CD14-positive monocyte (primary cell): ENCODE data around the gene FRMD4A. TPM values are rescaled to one million over a fixed set of nuclear protein-coding genes. Genes with fewer than 3 reads are reported as not detected.
"Not testable (repeated sequence)": the region's sequence is repeated elsewhere in the genome, so short reads cannot be mapped to it uniquely, and the experiment has no call there.

Experiments used
- DNase-seq, 3 donors: peaks; one replicate each; pipeline ENCODE4 v3.0.0-alpha.2; 2011 to 2022
- H2AFZ ChIP-seq: 2 replicates; pipeline ENCODE4 v1.6.0; 2012; ENCODE audit warnings: mild to moderate bottlenecking, low read depth, low read length, inconsistent platforms; ENCODE audit not compliant: insufficient read depth, poor library complexity, severe bottlenecking
- H3K27ac ChIP-seq, 2 donors: 1 replicate in 1 of 2; 2 replicates in 1 of 2; pipeline ENCODE4 v1.5.1; 2012 to 2013; ENCODE audit warnings: low read length in 2 of 2, control low read depth in 1 of 2, inconsistent platforms in 1 of 2, low read depth in 1 of 2, mild to moderate bottlenecking in 1 of 2
- H3K27me3 ChIP-seq, 2 donors: one replicate each; pipeline versions ENCODE4 v1.6.0 to v1.6.1; 2011 to 2013; ENCODE audit warnings: low read length in 2 of 2; ENCODE audit not compliant: control insufficient read depth in 2 of 2, insufficient read depth in 2 of 2
- H3K36me3 ChIP-seq, 2 donors: replicated peaks in 1 of 2; 1 replicate in 1 of 2; 2 replicates in 1 of 2; pipeline versions ENCODE4 v1.5.1 to v1.6.1; 2012 to 2013; ENCODE audit warnings: low read length in 2 of 2, control low read depth in 1 of 2, inconsistent platforms in 1 of 2, mild to moderate bottlenecking in 1 of 2; ENCODE audit not compliant: insufficient read depth in 2 of 2, control insufficient read depth in 1 of 2
- H3K4me1 ChIP-seq, 2 donors: 1 replicate in 1 of 2; 2 replicates in 1 of 2; pipeline versions ENCODE4 v1.5.1 to v1.6.1; 2012 to 2013; ENCODE audit warnings: low read length in 2 of 2, control low read depth in 1 of 2, inconsistent platforms in 1 of 2, mild to moderate bottlenecking in 1 of 2, moderate library complexity in 1 of 2; ENCODE audit not compliant: insufficient read depth in 2 of 2, control insufficient read depth in 1 of 2
- H3K4me2 ChIP-seq: replicated peaks from 2 replicates; pipeline ENCODE3; 2012; ENCODE audit warnings: low read length, moderate library complexity, mild to moderate bottlenecking; ENCODE audit not compliant: poor library complexity, severe bottlenecking; ENCODE audit errors: extremely low read depth
- H3K4me3 ChIP-seq, 3 experiments: fragments of 200-600 bp in 1 of 3; sonication (generic) in 1 of 3; replicated peaks in 1 of 3; 1 replicate in 2 of 3; 2 replicates in 1 of 3; pipeline ENCODE4 v1.5.1; 2011 to 2013; ENCODE audit warnings: low read length in 3 of 3, mild to moderate bottlenecking in 3 of 3, control low read depth in 2 of 3, low read depth in 2 of 3, inconsistent platforms in 1 of 3, moderate library complexity in 1 of 3
- H3K79me2 ChIP-seq: 2 replicates; pipeline ENCODE4 v1.6.0; 2012; ENCODE audit warnings: mild to moderate bottlenecking, control low read depth, inconsistent platforms, low read length, moderate library complexity; ENCODE audit not compliant: insufficient read depth
- H3K9ac ChIP-seq: 2 replicates; pipeline ENCODE4 v1.6.0; 2017; ENCODE audit warnings: low read length, mild to moderate bottlenecking; ENCODE audit not compliant: insufficient read depth, poor library complexity, severe bottlenecking
- H3K9me3 ChIP-seq, 2 donors: replicated peaks in 1 of 2; 1 replicate in 1 of 2; 2 replicates in 1 of 2; pipeline versions ENCODE4 v1.5.1 to v1.6.1; 2012 to 2013; ENCODE audit warnings: low read length in 2 of 2, control low read depth in 1 of 2; ENCODE audit not compliant: control insufficient read depth in 1 of 2, insufficient read depth in 1 of 2
- H4K20me1 ChIP-seq: 2 replicates; pipeline ENCODE4 v1.6.0; 2012; ENCODE audit warnings: mild to moderate bottlenecking, low read length, control low read depth, moderate library complexity; ENCODE audit not compliant: insufficient read depth
- H3K27ac Mint-ChIP-seq, 7 donors: one replicate each; pipeline ENCODE4 v1.8.0; 2020; ENCODE audit warnings: mild to moderate bottlenecking in 7 of 7, mixed read lengths in 7 of 7, moderate library complexity in 6 of 7, inconsistent platforms in 2 of 7
- H3K27me3 Mint-ChIP-seq, 3 donors: one replicate each; pipeline ENCODE4 v1.8.0; 2021 to 2022; ENCODE audit warnings: low read depth in 3 of 3, mild to moderate bottlenecking in 3 of 3, mixed read lengths in 3 of 3, moderate library complexity in 3 of 3, inconsistent platforms in 1 of 3
- H3K36me3 Mint-ChIP-seq, 2 donors: one replicate each; pipeline ENCODE4 v1.8.0; 2020; ENCODE audit warnings: mixed read lengths in 2 of 2, inconsistent platforms in 1 of 2, mild to moderate bottlenecking in 1 of 2
- H3K4me1 Mint-ChIP-seq: one replicate; pipeline ENCODE4 v1.8.0; 2020; ENCODE audit warnings: mild to moderate bottlenecking, mixed read lengths
- H3K4me3 Mint-ChIP-seq, 2 donors: one replicate each; pipeline ENCODE4 v1.8.0; 2020; ENCODE audit warnings: mild to moderate bottlenecking in 2 of 2, mixed read lengths in 2 of 2, moderate library complexity in 1 of 2
- H3K9me3 Mint-ChIP-seq, 7 donors: one replicate each; pipeline ENCODE4 v1.8.0; 2020 to 2022; ENCODE audit warnings: mixed read lengths in 7 of 7, mild to moderate bottlenecking in 6 of 7, moderate library complexity in 6 of 7, inconsistent platforms in 2 of 7
- whole genome bisulfite sequencing: methylation state at CpG from one replicate; pipeline ENCODE4 v1.1.5; 2013; ENCODE audit warnings: missing lambda C conversion rate; ENCODE audit not compliant: insufficient coverage; 5-methylcytosine and 5-hydroxymethylcytosine counted together
- intact Hi-C, 2 donors: fragments of 100-400 bp; cut with micrococcal nuclease; formaldehyde crosslinking; loops; one replicate each; pipeline versions ENCODE4 v1.15.0 to v1.15.1; 2023
- polyA plus RNA-seq, 3 donors: library from polyadenylated mRNA; depleted of rRNA in 1 of 3; unstranded in 2 of 3; stranded (reverse) in 1 of 3; fragments of 300-500 nt in 2 of 3; fragments of >200 nt in 1 of 3; fragmentation: Illumina TruSeq in 2 of 3; gene quantifications; 1 replicate in 2 of 3; 2 replicates in 1 of 3; pipeline ENCODE4 v1.2.3, GENCODE V29; 2012 to 2021
- TF ChIP-seq, protein P1 (sequence below): fragments of 200-600 bp; IDR thresholded peaks from one replicate; pipeline ENCODE4 v1.8.0; 2022; ENCODE audit warnings: antibody characterized with exemption, mild to moderate bottlenecking

Gene FRMD4A
- polyA plus RNA-seq, 3 donors: 0.12 TPM; not detected in 2

DNA sequence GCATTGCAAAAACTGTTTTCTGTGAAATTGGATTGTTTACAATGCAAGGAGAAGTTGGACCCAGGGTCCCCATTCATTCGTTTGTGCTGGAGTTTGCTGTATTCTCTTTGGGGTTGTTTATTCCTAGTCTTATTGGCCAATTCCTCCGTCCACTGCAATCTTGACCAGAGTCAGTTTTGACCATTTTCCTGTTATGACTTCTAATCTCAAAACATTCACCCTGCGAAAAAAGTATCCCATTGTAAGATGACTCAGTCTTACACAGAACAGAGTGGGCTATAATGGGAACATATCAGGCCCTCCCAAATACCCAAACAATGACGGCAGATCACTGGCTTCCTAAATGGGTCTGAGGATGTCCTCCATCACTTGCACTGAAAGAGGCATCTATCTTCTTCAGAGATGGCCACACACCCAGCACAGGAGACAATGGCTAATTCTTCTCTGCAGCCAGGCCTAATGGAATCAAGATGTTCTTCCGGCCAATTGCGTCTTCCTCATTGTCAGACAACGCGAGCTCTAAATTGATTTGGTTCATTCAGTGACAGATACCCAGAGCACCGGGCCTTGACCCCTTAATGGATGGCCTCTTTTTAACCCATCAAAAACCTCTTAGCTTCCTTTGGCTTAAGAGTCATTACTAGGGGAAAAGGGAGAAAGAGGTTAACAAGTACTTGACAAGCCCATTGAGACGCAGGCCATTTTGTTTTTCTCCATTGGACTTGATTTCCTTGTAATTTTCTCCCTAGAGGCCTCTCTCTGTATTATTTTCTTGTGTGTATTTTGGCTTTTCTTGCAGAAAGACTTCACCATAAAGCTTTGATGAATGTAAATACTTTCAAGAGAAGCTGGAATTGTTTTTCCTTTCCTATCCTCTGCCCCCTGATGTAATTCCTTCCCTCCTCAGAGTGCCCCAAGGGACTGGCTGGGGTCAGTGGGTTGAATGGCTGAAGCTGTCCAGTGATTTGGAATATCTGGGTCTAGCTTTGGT, 614.3 kb downstream of the FRMD4A start:
- H3K27ac ChIP-seq: no peak overlapping the region
- H3K9me3 Mint-ChIP-seq: peaks cover 0 to 4% (median 2%) of the 10 kb centered on the region in 7 donors
- H2AFZ ChIP-seq: no peak overlapping the region

GRCh38 chr10:13715596-13715995, 615.1 kb downstream of the FRMD4A start:
- peaks cover 35 to 37% of the 10 kb centered on the region in 2 donors for H3K4me1 ChIP-seq
- intact Hi-C loops, H3K27me3 ChIP-seq, H3K36me3 Mint-ChIP-seq, H3K9me3 ChIP-seq, H2AFZ ChIP-seq, H3K4me2 ChIP-seq, H3K27ac ChIP-seq, H3K79me2 ChIP-seq, H3K27me3 Mint-ChIP-seq, H3K4me3 ChIP-seq, H3K36me3 ChIP-seq, H3K27ac Mint-ChIP-seq, H3K9me3 Mint-ChIP-seq, H4K20me1 ChIP-seq, DNase-seq, H3K4me3 Mint-ChIP-seq, H3K9ac ChIP-seq: not testable (repeated sequence)
- H3K4me1 Mint-ChIP-seq: peaks cover 36% of the 10 kb centered on the region
- WGBS: 82% methylated on average over 3 of the region's 5 CpGs

More for the DNA sequence above, 614.3 kb downstream of the FRMD4A start:
- Histone ChIP-seq H4K20me1 (no peaks in the 10 kb centered on the region), H3K4me3 (no peak overlapping the region), H3K79me2 (no peaks in the 10 kb centered on the region), H3K9ac (no peak overlapping the region), H3K4me1 (peaks cover 35 to 37% of the 10 kb centered on the region in 2 donors), H3K27me3 (no peaks in the 10 kb centered on the region), H3K9me3 (no peaks in the 10 kb centered on the region), H3K36me3 (no peaks in the 10 kb centered on the region), H3K4me2 (no peak overlapping the region)
- no peak overlapping the region for H3K4me3 Mint-ChIP-seq
- DNase-seq: no peak
- peaks cover 36% of the 10 kb centered on the region for H3K4me1 Mint-ChIP-seq
- WGBS: 94% methylated on average over 6 of the region's 10 CpGs
- H3K27me3 Mint-ChIP-seq: peaks cover 0 to 1% (median 0%) of the 10 kb centered on the region in 3 donors
- intact Hi-C loops: no loop called here
- no peaks in the 10 kb centered on the region for H3K36me3 Mint-ChIP-seq
- H3K27ac Mint-ChIP-seq: no peak overlapping the region
- TF ChIP-seq, protein P1, sequence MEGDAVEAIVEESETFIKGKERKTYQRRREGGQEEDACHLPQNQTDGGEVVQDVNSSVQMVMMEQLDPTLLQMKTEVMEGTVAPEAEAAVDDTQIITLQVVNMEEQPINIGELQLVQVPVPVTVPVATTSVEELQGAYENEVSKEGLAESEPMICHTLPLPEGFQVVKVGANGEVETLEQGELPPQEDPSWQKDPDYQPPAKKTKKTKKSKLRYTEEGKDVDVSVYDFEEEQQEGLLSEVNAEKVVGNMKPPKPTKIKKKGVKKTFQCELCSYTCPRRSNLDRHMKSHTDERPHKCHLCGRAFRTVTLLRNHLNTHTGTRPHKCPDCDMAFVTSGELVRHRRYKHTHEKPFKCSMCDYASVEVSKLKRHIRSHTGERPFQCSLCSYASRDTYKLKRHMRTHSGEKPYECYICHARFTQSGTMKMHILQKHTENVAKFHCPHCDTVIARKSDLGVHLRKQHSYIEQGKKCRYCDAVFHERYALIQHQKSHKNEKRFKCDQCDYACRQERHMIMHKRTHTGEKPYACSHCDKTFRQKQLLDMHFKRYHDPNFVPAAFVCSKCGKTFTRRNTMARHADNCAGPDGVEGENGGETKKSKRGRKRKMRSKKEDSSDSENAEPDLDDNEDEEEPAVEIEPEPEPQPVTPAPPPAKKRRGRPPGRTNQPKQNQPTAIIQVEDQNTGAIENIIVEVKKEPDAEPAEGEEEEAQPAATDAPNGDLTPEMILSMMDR: no peak
